Thoracic aorta (tissue), 2 donors: Measurements from ENCODE around the gene PALMD. TPM values are rescaled to one million over a fixed set of nuclear protein-coding genes. Genes with fewer than 3 reads are reported as not detected.

Experiments
- ATAC-seq: fragments of 150-250 bp; one replicate; pipeline ENCODE4 v1.8.0; 2017; ENCODE audit warnings: low read depth; ENCODE audit not compliant: insufficient number of reproducible peaks, low FRiP score
- DNase-seq: peaks from one replicate; pipeline ENCODE4 v3.0.0-alpha.2; 2020; ENCODE audit warnings: low spot score
- H3K27ac ChIP-seq, 2 donors: fragments of 200-600 bp; sonication (generic); 1 replicate in 1 of 2; 2 replicates in 1 of 2; pipeline ENCODE4 v1.5.1; 2016; ENCODE audit warnings: mild to moderate bottlenecking in 2 of 2, moderate library complexity in 2 of 2
- H3K27me3 ChIP-seq: fragments of 200-600 bp; sonication (generic); replicated peaks from 2 replicates; pipeline ENCODE4 v1.6.0; 2016; ENCODE audit warnings: mild to moderate bottlenecking; ENCODE audit not compliant: insufficient read depth
- H3K36me3 ChIP-seq: fragments of 200-600 bp; sonication (generic); one replicate; pipeline ENCODE4 v1.5.1; 2016
- H3K4me1 ChIP-seq, 2 donors: fragments of 200-600 bp; sonication (generic); 1 replicate in 1 of 2; 2 replicates in 1 of 2; pipeline versions ENCODE4 v1.5.1 to v1.6.0; 2016; ENCODE audit warnings: low read depth in 2 of 2, mild to moderate bottlenecking in 1 of 2; ENCODE audit not compliant: control insufficient read depth in 1 of 2
- H3K4me3 ChIP-seq: fragments of 200-600 bp; sonication (generic); 2 replicates; pipeline ENCODE4 v1.5.1; 2016; ENCODE audit warnings: mild to moderate bottlenecking
- H3K9me3 ChIP-seq: fragments of 200-600 bp; sonication (generic); 2 replicates; pipeline ENCODE4 v1.5.1; 2016
- CTCF ChIP-seq: fragments of 200-600 bp; sonication (generic); IDR thresholded peaks from one replicate; pipeline ENCODE4 v1.5.1; 2019; ENCODE audit warnings: antibody characterized with exemption
- total RNA-seq, 2 donors: library from RNA; depleted of rRNA; stranded (reverse); fragments of >200 nt; gene quantifications; one replicate each; pipeline versions ENCODE4 v1.1.0 to v1.2.3, GENCODE V29; 2016

The PALMD gene
- total RNA-seq, 2 donors from 2014 or later = 23.3 to 24.1 TPM

DNA sequence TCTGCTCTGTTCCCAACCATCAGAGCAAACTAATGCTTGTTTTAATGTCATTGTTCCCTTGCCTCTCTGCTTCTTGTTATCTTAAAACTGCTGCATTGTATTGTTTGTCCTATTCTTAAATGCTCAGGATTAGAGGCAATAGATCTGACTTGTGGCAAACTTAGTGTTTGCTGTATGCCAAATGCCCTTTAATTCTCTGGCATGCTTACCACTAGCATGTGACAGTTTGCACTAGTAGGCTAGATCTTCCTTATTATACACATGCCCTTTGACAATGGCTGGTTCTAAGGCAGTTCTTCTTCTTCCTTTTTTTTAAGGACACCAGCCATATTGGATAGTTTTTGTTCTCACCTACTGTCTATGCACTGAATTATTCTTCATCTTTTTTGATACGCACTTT is 30.1 kb downstream of the PALMD start:
- Histone ChIP-seq H3K4me3 (no peak overlapping the region), H3K9me3 (no peaks in the 10 kb centered on the region), H3K4me1 (no peaks in the 10 kb centered on the region), H3K27ac (no peak overlapping the region), H3K36me3 (no peaks in the 10 kb centered on the region), H3K27me3 (no peaks in the 10 kb centered on the region)
- DNase-seq (no peak), ATAC-seq (no peak)
- no peak for TF ChIP-seq CTCF

GRCh38 chr1:99676876-99677275 is 31.0 kb downstream of the PALMD start:
- no peak for ATAC-seq
- Histone ChIP-seq H3K4me1 (no peaks in the 10 kb centered on the region), H3K9me3 (no peaks in the 10 kb centered on the region), H3K27ac (no peak overlapping the region), H3K27me3 (no peaks in the 10 kb centered on the region), H3K36me3 (no peaks in the 10 kb centered on the region), H3K4me3 (no peak overlapping the region)
- no peak for DNase-seq
- no peak for TF ChIP-seq CTCF

DNA sequence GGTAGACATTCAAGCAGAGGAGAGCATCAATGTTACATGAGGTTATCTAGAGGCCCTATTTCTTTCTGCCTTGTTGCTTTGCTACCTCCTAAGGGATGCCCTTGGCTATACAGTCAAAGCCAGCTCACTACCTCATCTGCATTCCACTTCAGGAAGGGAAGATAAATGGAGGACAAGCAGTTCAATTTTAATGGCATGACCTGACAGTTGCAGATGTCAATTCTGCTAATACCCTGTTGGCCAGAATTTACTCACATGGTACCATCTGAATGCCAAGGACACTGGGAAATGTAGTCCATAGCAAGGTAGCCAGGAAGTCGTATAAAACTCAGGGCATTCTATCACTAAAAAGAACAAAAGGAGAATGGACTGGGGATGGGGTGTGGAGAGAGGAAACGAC is 31.5 kb downstream of the PALMD start:
- Histone ChIP-seq H3K4me1 (no peaks in the 10 kb centered on the region), H3K27me3 (no peaks in the 10 kb centered on the region), H3K4me3 (no peak overlapping the region), H3K27ac (no peak overlapping the region), H3K9me3 (no peaks in the 10 kb centered on the region), H3K36me3 (no peaks in the 10 kb centered on the region)
- ATAC-seq = no peak
- TF ChIP-seq CTCF = no peak
- no peak for DNase-seq

DNA sequence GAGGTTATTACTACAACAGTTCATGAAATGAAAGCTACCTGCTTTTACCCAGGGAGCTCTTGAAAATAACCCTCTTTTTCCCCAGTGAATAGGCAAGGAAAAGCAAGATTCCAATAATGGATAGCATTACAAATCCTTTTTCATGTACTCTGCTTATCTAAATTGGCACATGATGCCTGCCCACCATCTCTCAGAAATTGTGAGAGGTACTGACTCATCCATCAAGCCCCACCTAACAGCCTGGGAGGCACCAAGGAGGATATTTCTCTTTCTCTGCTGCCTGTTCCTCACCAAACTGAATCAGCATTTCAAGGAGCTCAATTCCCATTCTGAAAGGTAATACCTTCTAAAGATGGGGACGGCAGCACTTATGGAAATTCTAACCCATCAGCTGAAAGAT is 34.4 kb downstream of the PALMD start:
- Histone ChIP-seq H3K4me3 (no peak overlapping the region), H3K36me3 (no peaks in the 10 kb centered on the region), H3K9me3 (no peaks in the 10 kb centered on the region), H3K27me3 (no peaks in the 10 kb centered on the region), H3K27ac (no peak overlapping the region), H3K4me1 (peaks cover 0 to 3% of the 10 kb centered on the region in 2 donors)
- DNase-seq (no peak), ATAC-seq (no peak)
- TF ChIP-seq CTCF = no peak

GRCh38 chr1:99681583-99681982 is 35.7 kb downstream of the PALMD start:
- Histone ChIP-seq H3K27me3 (no peaks in the 10 kb centered on the region), H3K9me3 (no peaks in the 10 kb centered on the region), H3K36me3 (no peaks in the 10 kb centered on the region), H3K27ac (no peak overlapping the region), H3K4me1 (peaks cover 0 to 7% of the 10 kb centered on the region in 2 donors), H3K4me3 (no peak overlapping the region)
- DNase-seq (no peak), ATAC-seq (no peak)
- no peak for TF ChIP-seq CTCF
